ENCODE measurements around the gene ABHD8.
A peak's percentile ranks its signal among the peaks of the same experiment; 100 is the strongest.

The ABHD8 gene, protein sequence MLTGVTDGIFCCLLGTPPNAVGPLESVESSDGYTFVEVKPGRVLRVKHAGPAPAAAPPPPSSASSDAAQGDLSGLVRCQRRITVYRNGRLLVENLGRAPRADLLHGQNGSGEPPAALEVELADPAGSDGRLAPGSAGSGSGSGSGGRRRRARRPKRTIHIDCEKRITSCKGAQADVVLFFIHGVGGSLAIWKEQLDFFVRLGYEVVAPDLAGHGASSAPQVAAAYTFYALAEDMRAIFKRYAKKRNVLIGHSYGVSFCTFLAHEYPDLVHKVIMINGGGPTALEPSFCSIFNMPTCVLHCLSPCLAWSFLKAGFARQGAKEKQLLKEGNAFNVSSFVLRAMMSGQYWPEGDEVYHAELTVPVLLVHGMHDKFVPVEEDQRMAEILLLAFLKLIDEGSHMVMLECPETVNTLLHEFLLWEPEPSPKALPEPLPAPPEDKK

DNA sequence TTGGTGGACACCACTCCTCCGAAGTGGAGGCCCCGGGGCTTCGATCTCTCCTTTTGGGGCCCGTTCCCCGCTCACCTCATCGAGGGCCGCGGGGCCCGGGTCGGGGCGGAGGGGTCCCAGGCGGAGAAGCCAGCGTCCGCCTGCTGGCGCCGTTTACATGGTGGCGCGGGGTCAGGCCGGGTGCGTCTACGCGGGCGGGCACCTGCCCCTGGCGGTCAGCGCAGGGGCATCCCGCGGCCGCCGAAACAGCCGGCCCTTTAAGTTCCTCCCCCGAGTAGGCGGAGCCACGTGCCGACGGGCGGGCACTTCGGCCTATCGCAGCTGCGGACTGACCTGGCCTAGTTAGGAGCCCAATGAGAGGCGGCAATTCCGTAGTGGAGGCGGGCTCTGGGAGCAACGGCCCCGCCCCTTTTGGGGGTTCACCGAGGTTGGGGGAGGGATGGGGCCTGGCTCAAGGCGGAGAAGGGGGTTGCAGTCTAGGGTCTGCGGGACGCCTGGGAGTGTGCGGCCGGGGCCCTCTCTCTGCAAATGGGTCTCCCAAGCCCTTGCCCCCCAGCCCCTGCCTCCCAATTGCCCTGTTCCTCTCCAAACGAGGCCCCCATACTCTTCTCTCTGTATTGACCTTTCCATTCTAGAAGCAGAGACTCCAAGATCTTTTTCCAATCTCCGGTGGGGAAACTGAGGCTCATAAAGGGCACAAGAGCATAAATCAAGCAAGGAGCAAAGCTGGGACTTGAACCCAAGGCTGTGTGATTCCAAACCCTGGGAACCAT is at the start of gene ABHD8:
Gene ABHD8, minus strand, starts transcription at position 259 of the 773 bp plus-strand sequence. CDS start 1,809 bp downstream, outside the sequence.
- in situ Hi-C loops (cut with MboI; ENCODE audit: low pct_unique_long_range_greater_than_20kb, low sequenced_read_pairs): no loop called here

DNA sequence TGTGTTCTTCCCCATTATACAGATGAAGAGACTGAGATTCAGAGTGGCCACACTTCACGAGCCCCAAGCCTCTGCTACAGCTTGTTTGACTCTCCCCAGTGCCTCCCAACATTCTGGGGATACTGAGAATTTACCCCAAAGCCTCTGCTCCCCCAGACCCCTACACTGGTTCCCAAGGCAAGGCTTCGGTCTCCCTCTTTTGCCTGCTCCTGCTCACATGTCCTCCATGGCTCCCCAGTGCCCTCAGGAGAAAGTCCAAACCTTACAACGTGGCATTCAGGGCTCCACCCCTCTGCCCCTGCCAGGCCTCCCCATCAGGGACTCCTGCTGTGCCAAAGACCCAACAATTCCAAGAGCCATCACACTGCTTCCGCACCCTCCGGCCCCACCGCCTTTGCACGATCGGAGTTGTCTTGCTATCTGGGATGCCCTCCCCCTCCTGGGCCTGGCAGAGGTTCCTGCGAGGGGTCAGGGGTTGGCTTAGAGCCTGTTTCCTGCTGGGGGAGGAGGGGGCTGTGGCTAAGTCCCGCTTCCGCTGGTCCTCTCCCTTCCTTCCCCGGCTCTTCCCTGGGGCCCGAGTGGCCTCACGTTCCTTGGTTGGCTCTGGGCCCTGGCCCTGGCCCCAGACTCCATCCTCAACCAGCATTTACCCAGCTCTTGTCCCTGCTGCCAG is 49.5 kb upstream of the ABHD8 start:
- peak; percentile 70 for DNase-seq
- in situ Hi-C loops (cut with MboI; ENCODE audit: low pct_unique_long_range_greater_than_20kb, low sequenced_read_pairs): no loop called here

More for the DNA sequence above, at the start of gene ABHD8:
- DNase-seq: peak; percentile 92

DNA sequence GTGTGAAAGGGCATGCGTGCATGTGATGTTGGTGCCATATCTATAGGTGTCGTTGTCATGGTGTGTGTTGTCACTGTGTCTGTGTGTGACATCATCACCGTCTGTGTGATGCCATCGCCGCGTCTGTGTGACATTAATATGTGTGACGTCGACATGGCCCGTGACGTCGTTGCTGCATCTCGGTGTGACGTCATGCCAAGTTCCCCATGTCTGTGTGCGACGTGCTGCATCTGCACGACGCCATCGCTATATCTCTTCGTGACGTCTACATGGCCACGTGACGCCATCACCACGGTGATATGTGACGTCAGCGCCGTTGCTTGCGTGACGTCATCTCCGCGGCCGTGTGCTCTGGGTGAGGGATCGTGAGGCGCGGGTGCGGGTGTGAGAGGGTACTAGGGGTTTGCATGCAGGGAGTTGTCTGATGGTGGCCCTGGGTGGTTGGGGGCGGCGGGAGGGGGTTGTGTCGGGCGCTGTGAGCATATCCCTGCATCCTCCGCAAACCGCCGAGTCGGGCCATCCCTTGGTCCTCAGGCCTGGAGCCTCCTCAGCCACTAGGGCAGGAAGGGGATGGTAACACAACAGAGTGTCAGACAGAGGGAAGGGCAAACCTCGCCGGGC is 48.7 kb upstream of the ABHD8 start:
- no peak for DNase-seq
- in situ Hi-C loops (cut with MboI; ENCODE audit: low pct_unique_long_range_greater_than_20kb, low sequenced_read_pairs): no loop called here

DNA sequence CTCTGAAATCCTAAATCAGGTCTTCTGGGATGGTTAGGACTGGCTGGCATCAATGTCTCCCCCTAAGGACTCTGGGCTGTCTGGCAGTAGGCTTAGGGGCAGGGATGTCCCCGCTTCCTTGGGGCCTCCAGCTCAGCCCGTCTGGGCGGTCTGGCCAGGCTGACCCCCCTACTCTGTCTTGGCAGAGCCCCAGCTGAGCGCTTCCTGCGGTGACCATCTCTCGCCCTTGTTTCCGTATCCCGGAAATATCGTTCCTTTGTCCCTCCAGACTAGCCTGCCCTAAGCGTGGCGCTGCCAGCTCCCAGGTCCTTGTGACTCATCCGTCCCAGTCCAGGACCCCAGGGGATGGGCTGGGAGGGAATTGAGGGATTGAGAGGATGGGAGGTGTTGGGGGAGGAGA is 45.5 kb upstream of the ABHD8 start:
- DNase-seq: no peak
- in situ Hi-C loops (cut with MboI; ENCODE audit: low pct_unique_long_range_greater_than_20kb, low sequenced_read_pairs): no loop called here

DNA sequence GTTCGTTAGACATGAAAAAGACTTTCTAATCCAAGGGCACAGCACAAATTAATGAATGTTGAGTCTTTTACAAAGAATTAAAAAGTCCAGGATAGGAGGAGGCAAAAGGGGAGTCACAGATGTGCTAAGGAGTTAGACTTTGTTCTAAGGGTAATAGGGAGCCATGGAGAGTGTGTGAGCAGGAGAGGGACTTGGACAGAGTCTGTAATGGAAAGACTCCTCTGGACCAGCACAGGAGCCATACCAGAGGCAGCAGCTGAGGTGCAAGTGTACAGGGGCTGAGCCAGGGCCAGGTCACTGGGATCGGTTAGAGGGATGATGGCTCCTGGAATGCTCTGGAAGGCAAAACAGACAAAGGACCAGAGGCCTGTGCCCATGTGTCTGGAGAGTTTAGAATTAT is 44.7 kb upstream of the ABHD8 start:
- DNase-seq: no peak
- in situ Hi-C loops (cut with MboI; ENCODE audit: low pct_unique_long_range_greater_than_20kb, low sequenced_read_pairs): no loop called here

DNA sequence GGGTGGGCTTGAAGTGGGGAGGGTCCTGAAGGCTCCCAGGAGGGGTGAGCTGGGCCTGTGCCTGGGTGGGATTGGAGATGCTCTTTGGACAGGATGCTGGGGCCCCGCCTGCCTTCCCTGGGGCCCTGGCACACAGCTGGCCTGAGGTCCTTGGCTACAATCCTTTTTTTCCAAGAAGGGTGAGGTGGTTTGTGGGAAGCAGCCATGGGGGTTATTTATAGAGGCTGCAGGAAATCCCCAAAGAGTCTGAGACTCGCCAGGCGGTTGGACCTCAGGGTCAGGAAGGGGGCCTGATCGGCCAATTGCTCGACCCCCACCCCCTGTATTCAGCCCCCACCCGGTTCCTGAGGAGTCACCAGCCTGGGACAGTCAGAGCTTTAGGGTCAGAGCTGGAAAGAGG is 44.1 kb upstream of the ABHD8 start:
- DNase-seq: peak; percentile 49
- in situ Hi-C loops (cut with MboI; ENCODE audit: low pct_unique_long_range_greater_than_20kb, low sequenced_read_pairs): no loop called here

DNA sequence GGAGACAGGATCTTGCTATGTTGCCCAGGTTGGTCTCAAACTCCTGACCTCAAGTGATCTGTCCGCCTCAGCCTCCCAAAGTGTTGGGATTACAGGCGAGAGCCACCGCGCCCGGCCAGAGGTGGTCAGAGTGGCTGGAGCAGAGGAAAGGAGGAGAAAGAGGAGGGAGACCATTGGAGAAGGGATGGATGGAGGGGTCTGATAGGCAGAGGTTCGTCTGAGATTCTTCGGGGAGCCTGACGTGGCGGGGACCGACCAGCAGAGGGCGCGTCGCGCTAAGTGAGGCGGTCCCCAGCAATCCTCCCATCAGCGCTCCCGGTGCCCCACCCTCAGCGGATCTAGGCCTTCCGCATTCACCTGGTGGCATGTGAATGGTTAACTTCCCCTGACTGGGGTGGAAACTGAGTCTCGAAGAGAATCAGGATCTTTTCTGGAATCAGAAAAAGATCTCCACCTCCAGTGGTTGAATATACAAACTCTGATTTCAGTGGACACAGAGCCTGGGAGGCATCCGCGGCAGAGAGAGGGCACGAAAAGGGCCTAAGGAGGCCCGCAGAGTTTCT is 43.0 kb upstream of the ABHD8 start:
- DNase-seq: peak; percentile 83
- in situ Hi-C loops (cut with MboI; ENCODE audit: low pct_unique_long_range_greater_than_20kb, low sequenced_read_pairs): no loop called here

DNA sequence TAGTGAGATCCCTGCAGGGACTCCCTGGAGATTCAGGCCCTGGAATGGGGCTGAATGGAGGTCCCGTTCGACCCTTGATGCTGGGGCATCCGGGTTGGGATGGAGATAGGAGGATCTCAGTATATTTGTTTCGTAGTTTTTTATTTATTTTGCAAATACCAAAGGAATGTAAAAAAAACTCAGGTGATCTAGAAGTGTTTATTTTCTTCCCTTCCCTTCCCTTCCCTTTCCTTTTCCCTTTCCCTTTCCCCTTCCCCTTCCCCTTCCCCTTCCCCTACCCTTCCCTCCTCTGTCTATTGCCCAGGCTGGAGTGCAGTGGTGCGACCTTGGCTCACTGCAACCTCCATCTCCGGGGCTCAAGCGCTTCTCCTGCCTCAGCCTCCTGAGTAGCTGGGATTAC is 38.6 kb upstream of the ABHD8 start:
- in situ Hi-C loops (cut with MboI; ENCODE audit: low pct_unique_long_range_greater_than_20kb, low sequenced_read_pairs): no loop called here
- DNase-seq: no peak

DNA sequence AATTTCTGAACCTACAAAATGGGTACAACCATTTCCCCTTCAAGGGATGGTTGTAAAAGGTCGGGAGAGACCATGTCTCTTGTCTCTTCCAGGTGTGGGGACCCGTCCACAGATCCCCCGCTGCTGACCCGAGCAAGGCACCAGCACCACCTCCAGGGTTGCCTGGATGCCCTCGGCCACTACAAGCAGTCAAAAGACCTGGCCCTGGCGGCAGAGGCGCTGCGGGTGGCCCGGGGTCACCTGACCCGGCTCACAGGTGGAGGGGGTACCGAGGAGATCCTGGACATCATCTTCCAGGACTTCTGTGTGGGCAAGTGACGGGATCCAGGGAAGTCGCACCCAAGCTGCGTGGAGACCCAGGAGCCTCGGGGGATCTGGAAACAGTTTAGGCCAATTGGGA is 38.2 kb upstream of the ABHD8 start:
- no peak for DNase-seq
- in situ Hi-C loops (cut with MboI; ENCODE audit: low pct_unique_long_range_greater_than_20kb, low sequenced_read_pairs): no loop called here

DNA sequence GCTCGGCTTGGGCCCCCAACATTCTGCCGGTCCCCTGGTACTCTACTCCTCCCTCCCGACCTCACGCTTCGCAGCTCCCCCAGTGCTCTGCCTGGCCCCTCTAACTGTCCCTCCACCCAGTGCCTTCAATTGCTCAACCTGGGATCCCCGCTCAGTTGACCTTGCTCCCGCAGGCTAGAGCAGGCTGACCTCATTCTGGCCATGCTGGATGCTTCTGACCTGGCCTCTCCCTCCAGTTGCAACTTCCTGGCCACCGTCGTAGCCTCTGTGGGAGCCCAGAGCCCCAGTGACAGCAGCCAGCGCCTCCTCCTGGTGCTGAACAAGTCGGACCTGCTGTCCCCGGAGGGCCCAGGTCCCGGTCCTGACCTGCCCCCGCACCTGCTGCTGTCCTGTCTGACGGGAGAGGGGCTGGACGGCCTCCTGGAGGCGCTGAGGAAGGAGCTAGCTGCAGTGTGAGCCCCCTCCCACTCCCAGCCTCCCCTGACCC is 37.7 kb upstream of the ABHD8 start:
- no peak for DNase-seq
- in situ Hi-C loops (cut with MboI; ENCODE audit: low pct_unique_long_range_greater_than_20kb, low sequenced_read_pairs): no loop called here

DNA sequence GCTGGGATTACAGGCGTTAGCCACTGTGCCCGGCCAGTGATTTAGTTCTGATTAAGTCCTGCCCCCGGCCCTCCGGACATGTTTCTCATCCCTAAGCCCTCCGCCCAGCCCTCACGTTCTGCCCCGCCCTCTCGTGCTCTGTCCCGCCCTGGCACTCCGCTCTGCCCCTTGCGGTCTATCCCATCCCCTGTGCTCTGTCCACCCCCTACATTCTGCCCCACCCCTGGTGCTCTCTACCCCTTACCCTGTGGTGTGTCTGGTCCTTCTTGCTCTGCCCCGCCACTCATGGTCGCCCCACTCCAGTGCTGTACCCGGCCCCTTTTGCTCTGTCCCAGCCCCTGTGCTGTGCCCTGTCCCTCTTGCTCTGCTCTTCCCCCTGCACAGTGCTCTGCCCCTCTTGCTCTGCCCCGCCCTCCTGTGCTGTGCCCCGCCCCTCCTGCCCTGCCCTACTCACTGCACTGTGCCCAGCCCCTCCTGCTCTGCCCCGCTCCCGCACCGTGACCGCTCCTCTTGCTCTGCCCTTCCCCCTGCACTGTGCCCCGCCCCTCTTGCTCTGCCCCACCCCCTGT is 37.2 kb upstream of the ABHD8 start:
- in situ Hi-C loops (cut with MboI; ENCODE audit: low pct_unique_long_range_greater_than_20kb, low sequenced_read_pairs): no loop called here
- no peak for DNase-seq

DNA sequence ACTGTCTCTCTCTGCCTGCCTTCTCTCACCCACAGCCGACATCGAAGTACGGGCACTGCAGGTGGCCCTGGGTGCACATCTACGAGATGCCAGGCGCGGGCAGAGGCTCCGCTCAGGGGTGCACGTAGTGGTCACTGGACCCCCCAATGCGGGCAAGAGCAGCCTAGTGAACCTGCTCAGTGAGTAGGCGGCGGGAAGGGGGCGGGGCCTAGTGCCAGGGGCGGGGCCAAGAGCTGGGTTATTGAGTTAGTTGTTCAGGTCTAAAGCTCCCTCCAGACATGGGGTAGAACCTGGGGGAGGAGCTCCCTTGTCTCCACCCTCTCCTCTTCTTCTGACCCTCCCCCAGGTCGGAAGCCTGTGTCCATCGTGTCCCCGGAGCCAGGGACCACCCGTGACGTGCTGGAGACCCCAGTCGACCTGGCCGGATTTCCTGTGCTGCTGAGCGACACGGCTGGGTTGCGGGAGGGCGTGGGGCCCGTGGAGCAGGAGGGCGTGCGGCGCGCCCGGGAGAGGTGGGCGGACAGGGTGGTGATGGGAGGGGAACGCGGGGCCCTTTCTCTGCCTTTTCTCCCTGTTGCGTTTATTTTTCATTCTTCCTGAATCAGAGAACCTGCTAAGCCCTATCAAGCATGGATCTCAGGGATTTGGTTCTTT is 36.0 kb upstream of the ABHD8 start:
- no peak for DNase-seq
- in situ Hi-C loops (cut with MboI; ENCODE audit: low pct_unique_long_range_greater_than_20kb, low sequenced_read_pairs): no loop called here

DNA sequence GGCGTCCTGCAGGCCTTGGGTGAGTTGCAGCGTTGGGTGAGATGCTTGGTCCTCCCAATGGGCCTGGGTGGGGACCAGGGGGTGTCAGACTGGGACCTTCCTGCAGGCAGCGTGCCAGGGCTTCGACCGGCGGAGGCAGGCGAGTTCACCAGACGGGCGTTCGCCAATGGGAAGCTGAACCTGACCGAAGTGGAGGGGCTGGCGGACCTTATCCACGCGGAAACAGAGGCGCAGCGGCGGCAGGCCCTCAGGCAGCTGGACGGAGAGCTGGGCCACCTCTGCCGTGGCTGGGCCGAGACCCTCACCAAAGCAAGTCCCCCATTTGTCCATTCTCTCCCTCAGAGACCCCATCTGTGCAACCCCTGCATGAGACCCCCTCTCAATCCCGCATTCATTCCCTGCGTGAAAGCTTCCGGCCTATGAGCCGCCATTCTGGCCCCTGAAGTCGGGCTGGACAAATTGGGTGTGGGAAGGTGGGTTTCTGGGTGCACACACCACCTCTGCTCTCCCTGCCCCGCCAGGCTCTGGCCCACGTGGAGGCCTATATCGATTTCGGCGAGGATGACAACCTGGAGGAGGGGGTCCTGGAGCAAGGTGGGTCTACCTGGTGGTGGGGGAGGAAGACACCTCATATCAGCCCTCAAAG is 35.3 kb upstream of the ABHD8 start:
- no peak for DNase-seq
- in situ Hi-C loops (cut with MboI; ENCODE audit: low pct_unique_long_range_greater_than_20kb, low sequenced_read_pairs): no loop called here

DNA sequence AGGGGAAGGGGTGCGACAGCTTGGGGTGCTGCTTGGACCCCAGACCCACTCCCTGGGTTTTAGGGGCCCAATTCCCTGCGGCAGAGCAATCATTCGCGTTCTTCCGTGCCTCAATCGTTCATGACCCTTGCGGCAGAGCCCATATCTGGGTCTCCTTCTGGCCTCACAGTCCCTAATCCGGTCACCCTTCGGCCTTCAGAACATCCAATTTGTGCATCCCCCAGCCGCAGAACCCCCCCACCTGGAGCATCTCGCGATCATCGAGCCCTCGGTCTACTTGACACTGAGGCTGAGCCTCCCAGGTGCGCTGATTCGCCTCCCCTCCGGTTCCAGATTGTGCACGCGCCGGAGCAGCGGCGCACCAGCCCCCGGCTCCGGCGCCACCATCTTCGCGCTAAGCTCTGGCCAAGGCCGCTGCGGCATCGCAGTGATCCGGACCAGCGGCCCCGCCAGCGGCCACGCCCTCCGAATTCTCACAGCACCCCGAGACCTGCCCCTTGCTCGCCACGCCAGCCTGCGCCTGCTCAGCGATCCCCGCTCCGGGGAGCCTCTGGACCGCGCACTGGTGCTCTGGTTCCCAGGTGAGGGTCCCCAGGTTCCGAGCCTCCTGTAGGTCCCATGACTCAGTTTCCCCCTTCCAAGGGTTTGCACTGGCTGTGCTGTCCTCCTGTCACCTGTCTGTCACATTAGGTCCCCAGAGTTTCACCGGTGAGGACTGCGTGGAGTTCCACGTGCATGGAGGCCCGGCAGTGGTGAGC is 34.6 kb upstream of the ABHD8 start:
- in situ Hi-C loops (cut with MboI; ENCODE audit: low pct_unique_long_range_greater_than_20kb, low sequenced_read_pairs): no loop called here
- DNase-seq: no peak

DNA sequence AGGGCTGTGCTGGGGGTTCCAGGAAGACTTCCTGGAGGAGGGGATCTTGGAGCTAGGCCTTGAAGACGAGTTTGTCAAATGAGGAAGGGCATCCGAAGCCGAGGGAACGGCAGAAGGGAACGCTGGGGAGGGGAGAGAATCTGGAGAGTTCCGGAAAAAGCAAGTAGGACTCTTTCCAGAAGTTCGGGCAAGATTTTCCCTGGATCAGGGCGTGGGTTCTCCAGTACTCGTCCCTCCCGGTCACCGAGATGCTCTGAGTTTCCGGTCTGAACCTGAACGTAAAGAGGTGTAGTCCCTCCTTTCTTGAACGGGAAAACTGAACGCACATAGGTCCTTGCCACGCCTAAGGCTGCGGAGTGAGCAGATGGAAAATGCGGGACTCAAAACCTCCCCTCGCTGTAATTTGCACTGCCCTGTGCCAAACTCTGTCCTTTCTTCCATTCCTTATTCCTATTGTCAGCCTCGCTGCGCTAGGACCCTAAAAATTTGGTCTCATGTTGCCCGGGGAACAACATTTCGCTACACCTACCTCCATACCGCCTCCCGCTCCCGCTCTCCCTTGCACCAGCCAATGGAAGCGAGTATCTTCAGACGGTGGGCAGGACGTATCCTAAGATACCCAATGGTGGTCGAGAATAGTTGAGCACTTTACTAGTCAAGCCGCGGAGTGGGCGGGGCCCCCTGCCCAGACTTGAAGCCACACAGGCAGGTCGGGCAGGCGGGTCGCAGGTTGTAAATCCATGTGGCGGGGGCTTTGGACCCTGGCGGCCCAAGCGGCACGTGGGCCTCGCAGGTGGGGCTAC is 33.8 kb upstream of the ABHD8 start, which contains the start of gene GTPBP3:
Gene GTPBP3, plus strand, starts transcription at position 682 of the 803 bp plus-strand sequence. Its CDS starts 59 bp downstream, at position 741.
- peak; percentile 98 for DNase-seq
- in situ Hi-C loops (cut with MboI; ENCODE audit: low pct_unique_long_range_greater_than_20kb, low sequenced_read_pairs): no loop called here

DNA sequence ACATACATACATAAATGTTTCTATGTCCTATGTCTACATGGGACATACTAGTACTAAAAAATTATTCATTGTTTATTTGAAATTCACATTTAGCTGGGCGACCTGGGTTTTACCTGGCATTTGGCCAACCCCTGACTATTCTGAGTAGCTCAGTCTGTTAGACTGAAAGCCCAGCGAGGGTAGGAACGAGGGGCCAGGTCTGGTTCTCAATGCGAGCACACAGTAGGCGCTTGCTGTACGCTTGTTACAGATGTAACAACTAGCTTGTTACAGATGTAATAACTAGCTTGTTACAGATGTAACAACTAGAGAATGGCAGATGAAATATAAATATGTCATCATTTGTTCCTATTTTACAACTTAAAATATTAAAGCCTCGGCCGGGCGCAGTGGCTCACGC is 32.4 kb upstream of the ABHD8 start:
- DNase-seq: no peak
- in situ Hi-C loops (cut with MboI; ENCODE audit: low pct_unique_long_range_greater_than_20kb, low sequenced_read_pairs): no loop called here

All from KBM-7 (cell line).